HepG2 (cell line): ENCODE results near the gene ST7L. TPM values are rescaled to one million over a fixed set of nuclear protein-coding genes. Genes with fewer than 3 reads are reported as not detected.
A peak's percentile ranks its signal among the peaks of the same experiment; 100 is the strongest.

Experiments used
- CREBL2 ChIP-seq: sonication (generic); formaldehyde crosslinking; IDR thresholded peaks from 2 replicates; pipeline ENCODE4 v1.8.1; 2023; ENCODE audit warnings: missing genetic modification reagents, mild to moderate bottlenecking, borderline replicate concordance
- FOXM1 ChIP-seq: sonication (generic); formaldehyde crosslinking; IDR thresholded peaks from 2 replicates; pipeline ENCODE4 v1.5.0; 2020; ENCODE audit warnings: missing genetic modification reagents
- GABPB1 ChIP-seq: IDR thresholded peaks from 2 replicates; pipeline ENCODE4 v1.6.1; 2016; ENCODE audit warnings: mild to moderate bottlenecking, missing genetic modification reagents, moderate library complexity, missing compliant biosample characterization
- GATA4 ChIP-seq: sonication (generic); IDR thresholded peaks from 2 replicates; pipeline ENCODE4 v1.6.1; 2016; ENCODE audit warnings: antibody characterized with exemption, low read depth, borderline replicate concordance
- GMEB2 ChIP-seq: IDR thresholded peaks from 2 replicates; pipeline ENCODE4 v1.6.1; 2016; ENCODE audit warnings: missing biosample characterization, missing genetic modification reagents, low read depth
- HCFC1 ChIP-seq: fragments of 150-350 bp; IDR thresholded peaks from 2 replicates; pipeline ENCODE4 v1.6.1; 2014; ENCODE audit warnings: low read depth, low read length
- HMGA1 ChIP-seq: sonication (generic); formaldehyde crosslinking; conservative IDR thresholded peaks from 2 replicates; pipeline ENCODE4 v1.4.0; 2020; ENCODE audit warnings: missing genetic modification reagents
- LCORL ChIP-seq, 2 experiments: fragments of 450-650 bp in 1 of 2; sonication (generic) in 1 of 2; formaldehyde crosslinking in 1 of 2; IDR thresholded peaks; 2 replicates each; pipeline versions ENCODE4 v1.5.0 to v1.6.1; 2017 to 2020; ENCODE audit warnings: antibody characterized with exemption in 1 of 2, missing genetic modification reagents in 1 of 2
- NONO ChIP-seq, 2 experiments: fragments of 450-650 bp in 1 of 2; sonication (generic) in 1 of 2; formaldehyde crosslinking in 1 of 2; IDR thresholded peaks in 1 of 2; conservative IDR thresholded peaks in 1 of 2; 2 replicates each; pipeline versions ENCODE4 v1.6.1 to v1.8.0; 2017 to 2022; ENCODE audit warnings: mild to moderate bottlenecking in 1 of 2, missing genetic modification reagents in 1 of 2, moderate library complexity in 1 of 2
- NR3C1 ChIP-seq: sonication (generic); formaldehyde crosslinking; IDR thresholded peaks from 2 replicates; pipeline ENCODE4 v1.4.0; 2020; ENCODE audit warnings: missing genetic modification reagents
- RARG ChIP-seq: sonication (generic); formaldehyde crosslinking; IDR thresholded peaks from 2 replicates; pipeline ENCODE4 v1.4.0; 2020; ENCODE audit warnings: low read depth, mild to moderate bottlenecking, missing genetic modification reagents
- RCOR2 ChIP-seq: IDR thresholded peaks from 2 replicates; pipeline ENCODE4 v1.6.1; 2016; ENCODE audit warnings: missing biosample characterization, missing genetic modification reagents
- SAP130 ChIP-seq: IDR thresholded peaks from 2 replicates; pipeline ENCODE4 v1.6.1; 2016; ENCODE audit warnings: low read depth
- SCMH1 ChIP-seq: sonication (generic); formaldehyde crosslinking; IDR thresholded peaks from 2 replicates; pipeline ENCODE4 v1.9.0; 2021; ENCODE audit warnings: missing genetic modification reagents, mild to moderate bottlenecking, borderline replicate concordance
- THAP11 ChIP-seq: IDR thresholded peaks from 2 replicates; pipeline ENCODE4 v1.6.1; 2016; ENCODE audit warnings: missing biosample characterization, missing genetic modification reagents
- U2AF2 ChIP-seq: fragments of 200-400 bp; formaldehyde crosslinking; IDR thresholded peaks from 2 replicates; pipeline ENCODE4 v1.6.1; 2017; ENCODE audit warnings: low read depth, mild to moderate bottlenecking, low read length
- ZMYM4 ChIP-seq: sonication (generic); formaldehyde crosslinking; IDR thresholded peaks from 2 replicates; pipeline ENCODE4 v1.8.1; 2023; ENCODE audit warnings: mild to moderate bottlenecking, missing genetic modification reagents
- ZNF143 ChIP-seq: sonication (generic); formaldehyde crosslinking; IDR thresholded peaks from 2 replicates; pipeline ENCODE4 v1.4.0; 2020; ENCODE audit warnings: missing genetic modification reagents
- ZNF333 ChIP-seq: sonication (generic); formaldehyde crosslinking; IDR thresholded peaks from 2 replicates; pipeline ENCODE4 v1.4.0; 2020; ENCODE audit warnings: mild to moderate bottlenecking, missing genetic modification reagents, borderline replicate concordance
- ZNF382 ChIP-seq: sonication (generic); formaldehyde crosslinking; IDR thresholded peaks from 2 replicates; pipeline ENCODE4 v1.5.0; 2020; ENCODE audit warnings: missing genetic modification reagents, mild to moderate bottlenecking, borderline replicate concordance
- ZNF776 ChIP-seq: sonication (generic); formaldehyde crosslinking; IDR thresholded peaks from 2 replicates; pipeline ENCODE4 v1.4.0; 2020; ENCODE audit warnings: mild to moderate bottlenecking, missing genetic modification reagents
- polyA plus RNA-seq, 8 experiments: library from polyadenylated mRNA; depleted of rRNA in 3 of 8; stranded (reverse) in 7 of 8; unstranded in 1 of 8; fragments of >200 nt; fragmentation: Illumina TruSeq in 4 of 8; extraction: Trizol in 4 of 8; gene quantifications; 2 replicates each; pipeline versions ENCODE4 v1.2.1 to v1.2.3, GENCODE V29; 2011 to 2016; ENCODE audit warnings: low read depth in 4 of 8, missing spikeins in 1 of 8, mixed read lengths in 1 of 8; ENCODE audit not compliant: insufficient read depth in 1 of 8
- total RNA-seq, 5 experiments: library from RNA; depleted of rRNA; stranded (reverse); fragments of >200 nt; fragmentation: Illumina TruSeq; extraction: Trizol; gene quantifications; 2 replicates each; pipeline ENCODE4 v1.2.3, GENCODE V29; 2016; ENCODE audit warnings: low read depth in 1 of 5
- TF ChIP-seq, protein P1 (sequence below): sonication (generic); formaldehyde crosslinking; IDR thresholded peaks from 2 replicates; pipeline ENCODE4 v1.5.0; 2020; ENCODE audit warnings: missing genetic modification reagents
- TF ChIP-seq, protein P2 (sequence below): IDR thresholded peaks from 2 replicates; pipeline ENCODE4 v1.6.1; 2016; ENCODE audit warnings: control low read depth
- TF ChIP-seq, protein P3 (sequence below): IDR thresholded peaks from 2 replicates; pipeline ENCODE4 v1.6.1; 2012; ENCODE audit warnings: inconsistent platforms

Gene ST7L
- total and polyA plus RNA-seq, 2 of the 13 experiments (the other 11 are each of a cell fraction or from before 2014, with no cell fraction given), result 8.6 to 19.9 TPM

DNA sequence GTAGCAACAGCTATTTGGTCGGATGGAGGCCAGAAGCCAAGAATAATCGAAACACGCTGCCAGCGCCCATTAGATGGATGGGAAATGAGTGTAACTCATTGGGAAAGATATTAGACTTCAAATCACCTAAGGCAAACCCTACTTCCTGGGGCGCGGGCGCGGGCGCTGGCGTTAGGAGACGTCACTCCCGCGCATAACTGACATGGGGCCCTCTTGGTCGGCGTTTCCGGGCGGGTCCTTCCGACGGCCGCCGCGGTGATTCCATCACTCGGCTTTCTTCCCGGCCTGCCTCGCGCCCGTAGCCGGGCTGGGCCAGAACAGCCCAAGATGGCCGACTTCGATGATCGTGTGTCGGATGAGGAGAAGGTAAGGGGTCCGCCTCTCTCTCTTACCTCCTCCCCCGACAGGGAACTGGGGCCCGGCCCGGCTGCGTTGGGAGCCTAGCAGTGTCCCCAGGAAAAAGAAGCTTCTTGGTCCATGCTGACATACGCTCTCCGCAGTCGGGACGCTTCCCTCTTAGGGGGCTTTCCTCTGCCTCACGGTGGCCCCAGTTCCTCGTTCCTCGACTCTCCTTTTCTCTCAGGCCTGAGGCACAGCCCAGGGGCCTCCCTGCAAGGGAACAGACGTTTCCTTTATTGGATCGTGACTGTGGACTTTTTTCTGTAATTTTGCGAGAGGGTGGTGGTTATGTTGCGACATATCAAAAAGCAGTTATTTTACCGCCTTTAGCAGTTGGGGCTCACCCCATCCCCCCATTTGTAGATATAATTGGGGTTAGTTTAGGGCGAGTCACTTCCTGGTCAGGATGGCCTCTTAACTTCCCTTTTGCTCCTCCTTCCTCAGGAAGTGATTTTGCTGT, 806 bp upstream of the ST7L start, which contains the start of gene CAPZA1 (continued):
- TF ChIP-seq ZNF776 (no peak), U2AF2 (no peak), GMEB2 (CRISPR knock-in tag) (peak; percentile 57), LCORL (IDR thresholded peaks at IDR 0.05) (no peak), LCORL (CRISPR knock-in tag; IDR thresholded peaks at IDR 0.05) (peak; percentile 39; the same call in 1 of the 2 replicates), GATA4 (peak; percentile 47; the same call in 1 of the 2 replicates), ZNF382 (no peak), FOXM1 (CRISPR knock-in tag) (no peak), GABPB1 (CRISPR knock-in tag) (peak; percentile 87), HCFC1 (no peak; the same call in 1 of the 2 replicates), NR3C1 (CRISPR knock-in tag) (no peak), ZMYM4 (peak; percentile 55), ZNF143 (CRISPR knock-in tag) (peak; percentile 89), RCOR2 (CRISPR knock-in tag) (no peak), CREBL2 (CRISPR knock-in tag) (0 out of 2 replicates have a peak, but pooled peaks have one; percentile 29), ZNF333 (CRISPR knock-in tag) (0 out of 2 replicates have a peak, but pooled peaks have one; percentile 2), NONO (IDR thresholded peaks at IDR 0.05) (no peak), NONO (CRISPR knock-in tag; conservative IDR thresholded peaks at IDR 0.05) (peak; percentile 83), THAP11 (CRISPR knock-in tag) (peak; percentile 85), SAP130 (CRISPR knock-in tag) (peak; percentile 84), SCMH1 (no peak), HMGA1 (CRISPR knock-in tag) (no peak), RARG (CRISPR knock-in tag) (no peak)
- TF ChIP-seq, protein P1, sequence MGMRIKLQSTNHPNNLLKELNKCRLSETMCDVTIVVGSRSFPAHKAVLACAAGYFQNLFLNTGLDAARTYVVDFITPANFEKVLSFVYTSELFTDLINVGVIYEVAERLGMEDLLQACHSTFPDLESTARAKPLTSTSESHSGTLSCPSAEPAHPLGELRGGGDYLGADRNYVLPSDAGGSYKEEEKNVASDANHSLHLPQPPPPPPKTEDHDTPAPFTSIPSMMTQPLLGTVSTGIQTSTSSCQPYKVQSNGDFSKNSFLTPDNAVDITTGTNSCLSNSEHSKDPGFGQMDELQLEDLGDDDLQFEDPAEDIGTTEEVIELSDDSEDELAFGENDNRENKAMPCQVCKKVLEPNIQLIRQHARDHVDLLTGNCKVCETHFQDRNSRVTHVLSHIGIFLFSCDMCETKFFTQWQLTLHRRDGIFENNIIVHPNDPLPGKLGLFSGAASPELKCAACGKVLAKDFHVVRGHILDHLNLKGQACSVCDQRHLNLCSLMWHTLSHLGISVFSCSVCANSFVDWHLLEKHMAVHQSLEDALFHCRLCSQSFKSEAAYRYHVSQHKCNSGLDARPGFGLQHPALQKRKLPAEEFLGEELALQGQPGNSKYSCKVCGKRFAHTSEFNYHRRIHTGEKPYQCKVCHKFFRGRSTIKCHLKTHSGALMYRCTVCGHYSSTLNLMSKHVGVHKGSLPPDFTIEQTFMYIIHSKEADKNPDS (CRISPR knock-in tag), result 0 out of 2 replicates have a peak, but pooled peaks have one; percentile 4
- TF ChIP-seq, protein P2, sequence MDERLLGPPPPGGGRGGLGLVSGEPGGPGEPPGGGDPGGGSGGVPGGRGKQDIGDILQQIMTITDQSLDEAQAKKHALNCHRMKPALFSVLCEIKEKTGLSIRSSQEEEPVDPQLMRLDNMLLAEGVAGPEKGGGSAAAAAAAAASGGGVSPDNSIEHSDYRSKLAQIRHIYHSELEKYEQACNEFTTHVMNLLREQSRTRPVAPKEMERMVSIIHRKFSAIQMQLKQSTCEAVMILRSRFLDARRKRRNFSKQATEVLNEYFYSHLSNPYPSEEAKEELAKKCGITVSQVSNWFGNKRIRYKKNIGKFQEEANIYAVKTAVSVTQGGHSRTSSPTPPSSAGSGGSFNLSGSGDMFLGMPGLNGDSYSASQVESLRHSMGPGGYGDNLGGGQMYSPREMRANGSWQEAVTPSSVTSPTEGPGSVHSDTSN (CRISPR knock-in tag), result peak; percentile 47; the same call in 1 of the 2 replicates
- TF ChIP-seq, protein P3, sequence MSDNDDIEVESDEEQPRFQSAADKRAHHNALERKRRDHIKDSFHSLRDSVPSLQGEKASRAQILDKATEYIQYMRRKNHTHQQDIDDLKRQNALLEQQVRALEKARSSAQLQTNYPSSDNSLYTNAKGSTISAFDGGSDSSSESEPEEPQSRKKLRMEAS, result peak; percentile 43; the same call in 1 of the 2 replicates
